HepG2 (cell line): ENCODE results near the gene THRA. TPM values are rescaled to one million over a fixed set of nuclear protein-coding genes. Genes with fewer than 3 reads are reported as not detected.

Experiments used
- AGO1 ChIP-seq: fragments of 200-400 bp; formaldehyde crosslinking; IDR thresholded peaks from 2 replicates; pipeline ENCODE4 v1.6.1; 2017; ENCODE audit warnings: mild to moderate bottlenecking, low read depth, low read length, moderate library complexity; ENCODE audit not compliant: poor library complexity, severe bottlenecking
- CSRNP2 ChIP-seq: sonication (generic); formaldehyde crosslinking; conservative IDR thresholded peaks from 2 replicates; pipeline ENCODE4 v1.8.0; 2022; ENCODE audit warnings: low read depth, missing genetic modification reagents
- DMTF1 ChIP-seq: sonication (generic); formaldehyde crosslinking; IDR thresholded peaks from 2 replicates; pipeline ENCODE4 v1.4.0; 2020; ENCODE audit warnings: mild to moderate bottlenecking, missing genetic modification reagents
- E2F2 ChIP-seq: sonication (generic); formaldehyde crosslinking; IDR thresholded peaks from 2 replicates; pipeline ENCODE4 v1.4.0; 2020; ENCODE audit warnings: missing genetic modification reagents, borderline replicate concordance
- MIXL1 ChIP-seq: IDR thresholded peaks from 2 replicates; pipeline ENCODE4 v1.6.1; 2016
- MTA3 ChIP-seq: sonication (generic); formaldehyde crosslinking; IDR thresholded peaks from 2 replicates; pipeline ENCODE4 v1.4.0; 2020; ENCODE audit warnings: missing genetic modification reagents
- RFX3 ChIP-seq: IDR thresholded peaks from 2 replicates; pipeline ENCODE4 v1.6.1; 2016; ENCODE audit warnings: missing biosample characterization, missing genetic modification reagents
- SKI ChIP-seq: fragments of 450-650 bp; IDR thresholded peaks from one replicate; pipeline ENCODE4 v1.6.1; 2018; ENCODE audit warnings: mild to moderate bottlenecking; ENCODE audit not compliant: partially characterized antibody
- USF2 ChIP-seq, 2 experiments: sonication (generic) in 1 of 2; formaldehyde crosslinking in 1 of 2; IDR thresholded peaks; 2 replicates each; pipeline versions ENCODE4 v1.5.1 to v1.6.1; 2011 to 2020; ENCODE audit warnings: borderline replicate concordance in 1 of 2, low read depth in 1 of 2, low read length in 1 of 2, mild to moderate bottlenecking in 1 of 2, missing genetic modification reagents in 1 of 2, moderate library complexity in 1 of 2
- ZBTB21 ChIP-seq: sonication (generic); formaldehyde crosslinking; IDR thresholded peaks from 2 replicates; pipeline ENCODE4 v1.4.0; 2020; ENCODE audit warnings: missing genetic modification reagents
- ZNF205 ChIP-seq: IDR thresholded peaks from 2 replicates; pipeline ENCODE4 v1.6.1; 2018; ENCODE audit warnings: missing biosample characterization, missing genetic modification reagents
- ZNF317 ChIP-seq: sonication (generic); formaldehyde crosslinking; IDR thresholded peaks from 2 replicates; pipeline ENCODE4 v1.5.0; 2020; ENCODE audit warnings: mild to moderate bottlenecking, missing genetic modification reagents
- ZNF619 ChIP-seq: sonication (generic); formaldehyde crosslinking; IDR thresholded peaks from 2 replicates; pipeline ENCODE4 v1.4.0; 2020; ENCODE audit warnings: mild to moderate bottlenecking, missing genetic modification reagents
- ZNF646 ChIP-seq: sonication (generic); formaldehyde crosslinking; IDR thresholded peaks from 2 replicates; pipeline ENCODE4 v1.9.0; 2021; ENCODE audit warnings: mild to moderate bottlenecking, missing genetic modification reagents
- polyA plus RNA-seq, 8 experiments: library from polyadenylated mRNA; depleted of rRNA in 3 of 8; stranded (reverse) in 7 of 8; unstranded in 1 of 8; fragments of >200 nt; fragmentation: Illumina TruSeq in 4 of 8; extraction: Trizol in 4 of 8; gene quantifications; 2 replicates each; pipeline versions ENCODE4 v1.2.1 to v1.2.3, GENCODE V29; 2011 to 2016; ENCODE audit warnings: low read depth in 4 of 8, missing spikeins in 1 of 8, mixed read lengths in 1 of 8; ENCODE audit not compliant: insufficient read depth in 1 of 8
- total RNA-seq, 5 experiments: library from RNA; depleted of rRNA; stranded (reverse); fragments of >200 nt; fragmentation: Illumina TruSeq; extraction: Trizol; gene quantifications; 2 replicates each; pipeline ENCODE4 v1.2.3, GENCODE V29; 2016; ENCODE audit warnings: low read depth in 1 of 5

THRA gene
- total and polyA plus RNA-seq, 2 of the 13 experiments (the other 11 are each of a cell fraction or from before 2014, with no cell fraction given), result 8.0 to 9.9 TPM

GRCh38 chr17:40103071-40103661 lies 40.4 kb downstream of the THRA start (continued):
- no peak for TF ChIP-seq ZNF646 (CRISPR knock-in tag)
- TF ChIP-seq E2F2 (CRISPR knock-in tag), result no peak
- TF ChIP-seq SKI, result no peak
- TF ChIP-seq ZNF619 (CRISPR knock-in tag), result no peak
- no peak for TF ChIP-seq ZBTB21 (CRISPR knock-in tag)
- TF ChIP-seq RFX3 (CRISPR knock-in tag), result no peak
- no peak for TF ChIP-seq CSRNP2
- TF ChIP-seq MIXL1 (CRISPR knock-in tag), result no peak
- TF ChIP-seq ZNF317 (CRISPR knock-in tag), result no peak
- no peak for TF ChIP-seq MTA3 (CRISPR knock-in tag)
- no peak for TF ChIP-seq DMTF1
- no peak for TF ChIP-seq AGO1
- no peak for TF ChIP-seq ZNF205 (CRISPR knock-in tag)
- no peak for TF ChIP-seq USF2 (IDR thresholded peaks at IDR 0.05; ENCODE audit: low read depth, low read length)
- TF ChIP-seq USF2 (CRISPR knock-in tag; IDR thresholded peaks at IDR 0.05; ENCODE audit: borderline replicate concordance), result no peak
